Measurements from ENCODE around the gene TRMT1L. TPM values are rescaled to one million over a fixed set of nuclear protein-coding genes. Genes with fewer than 3 reads are reported as not detected.
A peak's percentile ranks its signal among the peaks of the same experiment; 100 is the strongest.

Gene TRMT1L
- total RNA-seq, 1 donor from 2014 or later: 21.2 TPM

DNA sequence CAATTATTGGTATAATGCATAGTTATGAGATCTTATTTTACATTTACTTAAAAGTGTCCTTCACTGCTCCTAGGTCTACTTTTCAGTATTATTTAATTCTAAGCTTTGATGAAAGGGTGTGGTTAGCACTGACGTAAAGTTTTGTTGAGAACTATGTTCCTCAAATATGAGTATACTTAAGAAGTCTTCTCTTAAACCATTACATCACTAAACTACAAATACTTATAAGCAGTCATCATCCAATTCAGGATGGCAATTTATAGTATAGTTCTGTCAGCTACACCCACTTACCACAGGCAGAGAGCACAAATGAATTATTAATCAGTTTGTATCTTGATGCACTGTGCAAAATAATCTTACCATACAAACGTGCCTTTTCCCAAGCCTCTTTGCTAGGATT, 27.0 kb downstream of the TRMT1L start:
- no peak for DNase-seq (ENCODE audit: low spot score)

DNA sequence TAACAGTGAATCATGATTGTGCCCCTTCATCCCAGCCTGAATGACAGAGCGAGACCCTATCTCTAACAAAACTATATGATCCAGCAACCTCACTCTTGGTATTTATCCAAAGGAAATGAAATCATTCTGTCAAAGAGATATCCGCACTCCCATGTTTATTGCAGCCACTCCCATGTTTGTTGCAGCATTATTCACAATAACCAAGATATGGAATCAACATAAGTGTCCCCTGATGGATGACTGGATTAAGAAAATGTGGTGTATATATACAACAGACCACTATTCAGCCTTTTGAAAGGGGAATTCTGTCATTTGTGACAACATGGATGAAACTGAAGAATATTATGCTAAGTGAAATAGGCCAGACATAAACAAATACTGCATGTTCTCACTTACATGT, 44.4 kb downstream of the TRMT1L start:
- no peak for DNase-seq (ENCODE audit: low spot score)

DNA sequence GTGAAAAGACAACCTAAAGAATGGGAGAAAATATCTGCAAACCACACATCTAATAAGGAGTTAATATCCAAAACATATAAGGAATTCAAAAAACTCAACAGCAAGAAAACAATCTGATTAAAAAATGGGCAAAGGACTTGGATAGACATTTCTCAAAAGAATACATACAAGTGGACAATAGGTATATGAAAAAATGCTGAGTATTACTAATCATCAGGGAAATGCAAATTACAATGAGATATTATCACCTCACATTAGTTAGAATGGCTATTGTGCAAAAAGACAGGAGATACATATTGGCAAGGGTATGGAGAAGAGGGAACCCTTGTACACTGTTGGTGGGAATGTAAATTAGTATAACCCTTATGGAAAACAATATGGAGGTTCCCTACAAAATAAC, 44.9 kb downstream of the TRMT1L start:
- no peak for DNase-seq (ENCODE audit: low spot score)

DNA sequence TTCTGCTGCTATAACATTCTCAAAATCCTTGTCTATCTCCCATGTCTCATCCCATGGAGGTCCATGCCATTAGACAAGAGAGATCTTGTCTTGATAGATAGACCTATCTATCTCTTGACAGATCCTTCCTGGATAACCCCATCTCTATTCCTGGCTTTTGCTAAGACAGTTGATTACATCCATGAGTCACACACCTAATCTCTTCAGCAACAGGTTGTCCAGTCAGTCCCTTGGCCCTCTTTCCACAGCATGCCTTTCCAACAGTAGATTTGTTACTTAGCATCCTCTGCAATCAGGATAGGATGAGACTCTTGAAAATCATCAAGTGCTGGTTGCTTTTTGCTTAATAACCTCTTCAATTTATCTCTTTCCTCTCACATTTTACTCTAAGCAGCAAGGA, 46.6 kb downstream of the TRMT1L start:
- DNase-seq (ENCODE audit: low spot score): no peak

- DNase-seq (ENCODE audit: low spot score): no peak
These were observed 48.4 kb downstream of the TRMT1L start for GRCh38 chr1:185108321-185108720.

DNA sequence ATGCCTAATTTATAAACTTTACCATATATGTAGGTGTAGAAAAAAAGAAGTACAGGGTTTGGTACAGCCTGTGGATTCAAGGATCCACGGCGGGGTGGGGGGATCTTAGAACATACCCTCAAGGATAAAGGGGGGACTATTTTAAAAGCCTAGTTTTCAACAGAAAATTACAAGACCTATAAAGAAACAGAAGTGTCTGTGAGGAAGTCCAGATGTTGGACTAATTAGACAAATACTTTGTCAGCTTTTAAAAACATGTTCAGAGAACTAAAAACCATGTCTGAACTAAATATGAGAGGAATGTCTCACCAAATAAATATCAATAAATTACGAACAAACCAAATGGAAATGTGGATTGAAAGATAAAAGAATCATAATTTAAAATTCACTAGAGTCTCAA, 51.6 kb downstream of the TRMT1L start:
- DNase-seq (ENCODE audit: low spot score): no peak

DNA sequence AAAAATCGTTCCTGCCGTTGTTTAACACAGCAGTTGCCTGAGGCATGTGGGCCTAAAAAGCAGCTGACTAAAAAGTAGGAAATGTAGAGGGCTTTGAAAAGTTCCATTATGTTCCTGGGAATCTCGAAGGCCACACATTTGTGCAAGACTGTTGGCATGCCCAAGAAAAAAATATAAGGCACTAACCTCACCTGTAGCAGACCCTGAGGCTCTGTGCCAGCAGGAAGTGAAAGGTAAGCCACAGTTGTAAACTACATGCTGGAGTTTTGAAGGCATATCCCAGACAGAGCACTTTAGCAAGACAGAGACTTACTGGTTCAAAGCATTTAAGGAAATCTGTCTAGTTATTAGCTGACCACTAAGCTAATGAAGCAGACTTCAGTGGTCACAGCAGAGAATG, 52.7 kb downstream of the TRMT1L start:
- no peak for DNase-seq (ENCODE audit: low spot score)

- DNase-seq (ENCODE audit: low spot score): peak; percentile 26
These were observed 60.2 kb downstream of the TRMT1L start for GRCh38 chr1:185096531-185096930.

DNA sequence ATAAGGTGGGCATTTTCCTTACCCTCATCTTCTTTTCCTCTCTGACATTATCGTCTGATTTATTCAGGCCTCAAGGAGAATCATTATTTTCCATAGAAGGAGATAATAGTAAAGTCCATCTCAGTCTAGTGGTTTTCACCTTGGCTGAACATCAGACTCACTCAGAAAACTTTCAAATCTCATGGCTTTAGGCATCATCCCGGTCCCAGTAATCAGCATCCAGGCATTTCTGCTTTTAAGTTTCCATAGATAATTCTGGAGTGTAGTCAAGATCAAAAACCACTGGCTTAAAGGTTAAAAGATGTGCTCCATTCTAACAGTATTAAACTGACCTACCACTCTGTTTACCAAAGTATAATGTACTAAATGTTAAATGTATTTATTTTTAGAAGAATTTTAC, 62.0 kb downstream of the TRMT1L start:
- DNase-seq (ENCODE audit: low spot score): peak; percentile 91

DNA sequence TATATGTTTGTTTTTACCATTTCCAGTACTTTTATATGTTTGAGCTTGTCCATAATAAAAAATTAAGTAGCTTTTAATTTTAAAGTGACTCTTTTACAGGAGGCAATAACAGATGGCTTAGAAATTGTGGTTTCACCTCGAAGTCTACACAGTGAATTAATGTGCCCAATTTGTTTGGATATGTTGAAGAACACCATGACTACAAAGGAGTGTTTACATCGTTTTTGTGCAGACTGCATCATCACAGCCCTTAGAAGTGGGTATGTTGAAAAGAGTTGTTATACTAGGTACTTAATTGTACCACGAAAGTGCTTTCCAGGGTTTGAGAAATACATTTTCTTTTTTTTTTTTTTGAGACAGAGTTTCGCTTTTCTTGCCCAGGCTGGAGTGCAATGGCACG, 65.3 kb downstream of the TRMT1L start:
- no peak for DNase-seq (ENCODE audit: low spot score)

GRCh38 chr1:185087746-185088145, 69.0 kb downstream of the TRMT1L start:
- DNase-seq (ENCODE audit: low spot score): no peak

DNA sequence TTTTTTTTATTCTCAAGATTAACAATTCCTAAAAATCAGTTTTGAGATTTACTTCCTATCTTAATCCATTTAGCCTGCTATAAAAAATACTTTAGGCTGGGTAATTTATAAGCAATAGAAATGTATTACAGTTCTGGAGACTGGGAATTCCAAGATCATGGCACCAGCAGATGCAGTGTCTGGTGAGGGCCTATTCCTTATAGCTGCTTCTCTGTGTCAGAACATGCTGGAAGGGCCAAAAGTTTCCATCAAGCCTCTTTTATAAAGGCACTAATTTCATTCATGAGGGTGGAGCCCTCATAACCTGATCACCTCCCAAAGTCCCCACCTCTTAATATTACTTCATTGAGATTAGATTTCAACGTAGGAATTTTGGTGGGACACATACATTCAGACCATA, 69.7 kb downstream of the TRMT1L start:
- no peak for DNase-seq (ENCODE audit: low spot score)

DNA sequence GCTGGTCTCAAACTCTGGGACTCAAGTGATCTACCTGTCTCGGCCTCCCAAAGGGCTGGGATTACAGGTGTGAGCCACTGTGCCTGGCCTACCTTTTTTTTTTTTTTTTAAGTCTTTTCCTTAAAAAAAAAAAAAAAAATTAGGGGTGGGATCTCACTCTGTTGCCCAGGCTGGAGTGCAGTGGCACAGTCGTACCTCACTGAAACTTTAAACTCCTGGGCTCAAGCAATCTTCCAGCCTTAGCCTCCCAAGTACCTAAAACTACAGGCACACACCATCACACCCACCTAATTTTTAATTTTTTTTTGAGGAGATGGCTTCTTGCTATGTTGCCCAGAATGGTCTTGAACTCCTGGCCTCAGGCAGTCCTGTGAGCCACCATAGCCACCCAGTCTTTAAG, 72.9 kb downstream of the TRMT1L start:
- DNase-seq (ENCODE audit: low spot score): no peak

DNA sequence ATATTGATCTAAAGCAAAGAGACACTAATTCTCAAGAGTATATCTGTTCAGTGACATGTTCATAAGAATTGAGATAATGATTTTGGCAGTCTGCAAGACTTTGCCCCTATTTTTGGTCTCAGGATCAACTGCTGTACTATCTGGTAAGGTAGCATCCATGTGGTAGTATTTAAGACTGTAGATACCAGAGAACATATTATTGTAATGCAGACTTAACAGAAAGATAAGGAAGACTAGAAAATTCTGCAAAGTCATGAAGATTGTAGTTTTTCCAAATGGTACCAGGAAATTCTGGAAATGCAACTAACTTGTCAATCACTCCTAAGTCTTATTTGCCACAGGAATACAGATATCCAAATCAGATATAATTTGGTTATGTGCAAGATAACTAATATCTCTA, 76.3 kb downstream of the TRMT1L start:
- no peak for DNase-seq (ENCODE audit: low spot score)

GRCh38 chr1:185077374-185077773, 79.4 kb downstream of the TRMT1L start:
- no peak for DNase-seq (ENCODE audit: low spot score)

GRCh38 chr1:185075476-185075875, 81.3 kb downstream of the TRMT1L start:
- no peak for DNase-seq (ENCODE audit: low spot score)

GRCh38 chr1:185074307-185074706, 82.4 kb downstream of the TRMT1L start:
- DNase-seq (ENCODE audit: low spot score): no peak

DNA sequence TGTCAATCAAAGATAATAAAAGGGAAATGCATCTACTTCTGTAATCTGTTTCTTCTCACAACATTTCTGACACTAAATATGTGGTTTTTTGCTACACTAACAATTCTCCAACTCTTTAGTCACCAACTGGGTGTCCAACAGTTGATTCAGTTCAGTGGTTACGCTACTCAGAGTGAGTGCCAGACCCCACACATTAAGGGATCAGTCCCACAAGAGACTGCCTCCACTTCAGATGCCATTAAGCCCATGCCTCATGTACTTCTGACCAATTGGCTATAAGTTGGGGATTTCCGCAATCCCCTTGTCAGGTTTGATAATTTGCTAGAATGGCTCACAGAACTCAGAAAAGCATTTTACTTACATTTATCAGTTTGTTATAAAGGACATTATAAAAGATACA, 83.0 kb downstream of the TRMT1L start:
- DNase-seq (ENCODE audit: low spot score): no peak

DNA sequence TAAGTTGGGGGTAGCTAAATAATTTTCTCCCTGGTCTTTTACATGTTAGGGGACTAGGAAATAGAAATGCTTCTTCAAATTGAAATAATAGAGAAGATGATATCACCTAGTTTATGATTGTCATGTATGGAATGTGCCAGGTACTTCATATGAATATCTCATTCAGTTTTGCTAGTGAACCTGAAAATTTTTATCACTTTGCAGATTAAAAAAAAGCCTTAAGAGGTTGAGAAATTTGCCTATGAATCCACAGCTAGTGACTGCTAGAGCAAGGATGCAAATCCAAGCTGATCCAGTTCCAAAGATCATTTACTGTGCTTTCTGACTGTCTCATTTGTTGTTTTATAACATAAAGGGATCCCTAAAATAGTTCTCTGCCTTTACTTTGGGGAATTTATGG, 86.7 kb downstream of the TRMT1L start:
- DNase-seq (ENCODE audit: low spot score): no peak

DNA sequence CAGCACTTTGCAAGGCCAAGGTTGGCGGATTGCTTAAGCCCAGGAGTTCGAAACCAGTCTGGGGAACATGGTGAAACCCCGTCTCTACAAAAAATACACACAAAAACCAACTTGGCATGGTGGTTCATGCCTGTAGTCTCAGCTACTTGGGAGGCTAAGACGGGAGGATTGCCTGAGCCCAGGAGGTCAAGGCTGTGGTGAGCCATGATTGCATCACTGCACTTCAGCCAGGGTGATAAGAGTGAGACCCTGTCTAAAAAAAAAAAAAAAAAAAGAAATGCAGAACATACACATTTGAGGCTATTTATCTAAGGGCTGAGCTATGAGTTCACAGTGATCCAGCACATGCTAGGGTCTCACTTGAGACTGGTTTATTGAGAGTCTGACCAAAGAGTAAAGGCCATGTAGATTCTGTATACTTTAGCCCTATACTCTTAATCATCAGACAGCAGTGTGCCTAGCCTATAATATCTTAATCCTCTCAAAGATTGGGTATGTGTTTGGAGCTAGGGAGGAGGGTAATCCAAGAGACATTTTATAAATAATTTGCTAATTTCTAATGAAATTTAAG, 87.5 kb downstream of the TRMT1L start:
- DNase-seq (ENCODE audit: low spot score): no peak

DNA sequence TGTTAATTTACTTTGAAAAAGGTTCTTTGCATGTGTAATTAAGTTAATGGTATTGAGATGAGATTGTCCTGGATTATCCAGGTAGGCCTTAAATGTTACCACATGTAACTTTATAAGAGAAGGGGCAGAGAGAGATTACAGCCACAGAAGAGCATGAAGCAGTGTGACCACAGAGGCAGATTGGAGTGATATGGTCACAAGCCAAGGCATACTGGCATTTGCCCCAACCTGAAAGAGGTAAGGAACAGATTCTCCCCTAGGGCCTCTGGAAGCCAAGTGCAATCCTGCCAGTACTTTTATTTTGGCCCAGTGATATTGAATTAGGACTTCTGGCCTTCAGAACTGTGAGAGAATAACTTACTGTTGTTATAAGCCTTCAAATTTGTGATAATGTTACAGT, 88.4 kb downstream of the TRMT1L start:
- no peak for DNase-seq (ENCODE audit: low spot score)
